Right lobe of liver (tissue), 6 donors: ENCODE data around the gene PXDN. TPM values are rescaled to one million over a fixed set of nuclear protein-coding genes. Genes with fewer than 3 reads are reported as not detected.

ENCODE experiments used
- ATAC-seq, 4 donors: fragments of 200-7000 bp; cut with Tn5 transposase; one replicate each; pipeline ENCODE4 v1.9.1; 2020; ENCODE audit warnings: mild to moderate bottlenecking in 4 of 4, moderate library complexity in 4 of 4
- DNase-seq, 3 donors: peaks; one replicate each; pipeline ENCODE4 v3.0.0-alpha.2; 2020
- H3K27ac ChIP-seq, 3 donors: fragments of 200-600 bp; one replicate each; pipeline ENCODE4 v1.8.0; 2022
- H3K27me3 ChIP-seq, 2 donors: fragments of 200-600 bp; one replicate each; pipeline ENCODE4 v1.8.0; 2022
- H3K36me3 ChIP-seq, 4 donors: fragments of 200-600 bp; sonication (generic) in 1 of 4; one replicate each; pipeline versions ENCODE4 v1.5.1 to v1.8.0; 2017 to 2022; ENCODE audit warnings: control low read depth in 1 of 4
- H3K4me1 ChIP-seq, 4 donors: fragments of 200-600 bp; sonication (generic) in 1 of 4; one replicate each; pipeline versions ENCODE4 v1.5.1 to v1.8.0; 2017 to 2022; ENCODE audit warnings: control low read depth in 1 of 4
- H3K4me3 ChIP-seq, 3 donors: fragments of 200-600 bp; one replicate each; pipeline ENCODE4 v1.8.0; 2022
- H3K9me3 ChIP-seq, 4 donors: fragments of 200-600 bp; sonication (generic) in 1 of 4; one replicate each; pipeline versions ENCODE4 v1.5.1 to v1.8.0; 2017 to 2022; ENCODE audit warnings: control low read depth in 1 of 4
- CTCF ChIP-seq, 4 donors: fragments of 200-600 bp in 3 of 4; fragments of 450-650 bp in 1 of 4; IDR thresholded peaks; one replicate each; pipeline versions ENCODE4 v1.5.1 to v1.8.0; 2016 to 2022; ENCODE audit warnings: antibody characterized with exemption in 4 of 4, mild to moderate bottlenecking in 2 of 4
- POLR2A ChIP-seq: fragments of 450-650 bp; IDR thresholded peaks from one replicate; pipeline ENCODE4 v1.6.1; 2017; ENCODE audit warnings: antibody characterized with exemption, mild to moderate bottlenecking
- WGBS: methylation state at CpG from one replicate; pipeline ENCODE4 v1.1.6; 2018; ENCODE audit warnings: low coverage, low lambda C conversion rate; ENCODE audit not compliant: insufficient coverage; ENCODE audit errors: missing lambda C conversion rate; 5-methylcytosine and 5-hydroxymethylcytosine counted together
- intact Hi-C, 2 donors: fragments of 100-400 bp; cut with DNase I; formaldehyde crosslinking; loops; one replicate each; pipeline versions ENCODE4 v1.11.2 to v1.14.1; 2022
- total RNA-seq, 6 experiments: library from RNA; depleted of rRNA in 2 of 6; stranded (reverse); fragments of >200 nt in 2 of 6; fragmentation: NEBNext Ultra II Directional in 3 of 6; extraction: Animal tissue kit (Norgen Biotek cat#: 25700) in 3 of 6; gene quantifications; one replicate each; pipeline versions ENCODE4 v1.1.0 to v1.2.4, GENCODE V29; 2016 to 2023
- donor health status: DM: no; HTN: yes; CAD: no.
- donor health status: DM: no; HTN: no; CAD: no.
- donor health status: DM: no; HTN: no; CAD: no.
- donor health status: DM: no; HTN: yes; CAD: no.
- donor health status: DM: no; HTN: yes; CAD: no.

Gene PXDN
- total RNA-seq, 6 experiments from 2014 or later = 5.5 to 21.0 (median 11.4) TPM

- TF ChIP-seq CTCF (IDR thresholded peaks at IDR 0.05) = no peak
- no peak for TF ChIP-seq POLR2A
- Histone ChIP-seq H3K9me3 (no peaks in the 10 kb centered on the region), H3K36me3 (no peaks in the 10 kb centered on the region), H3K4me3 (no peak overlapping the region), H3K4me1 (no peaks in the 10 kb centered on the region), H3K27me3 (no peaks in the 10 kb centered on the region), H3K27ac (no peak overlapping the region)
- 65% methylated on average over 14 of the region's 14 CpGs for WGBS
- intact Hi-C loops = no loop called here
- DNase-seq (no peak), ATAC-seq (no peak)
These were observed 90.2 kb downstream of the PXDN start for GRCh38 chr2:1653956-1654695.

GRCh38 chr2:1652034-1652790 is 92.1 kb downstream of the PXDN start:
- H3K27me3 ChIP-seq = no peaks in the 10 kb centered on the region
- 22% methylated on average over 5 of the region's 9 CpGs for WGBS
- H3K9me3 ChIP-seq = no peaks in the 10 kb centered on the region
- ATAC-seq (peak; percentile 9 to 64 (median 56)), DNase-seq (no peak)
- no peaks in the 10 kb centered on the region for H3K36me3 ChIP-seq
- no peak overlapping the region for H3K4me3 ChIP-seq
- H3K27ac ChIP-seq = no peak overlapping the region
- intact Hi-C loops = no loop called here
- TF ChIP-seq POLR2A (no peak), CTCF (IDR thresholded peaks at IDR 0.05) (no peak)
- H3K4me1 ChIP-seq = no peaks in the 10 kb centered on the region

- intact Hi-C loops = no loop called here
- WGBS = 56% methylated on average over 9 of the region's 16 CpGs
- no peaks in the 10 kb centered on the region for H3K4me1 ChIP-seq
- ATAC-seq (no peak), DNase-seq (no peak)
- H3K27me3 ChIP-seq = no peaks in the 10 kb centered on the region
- H3K4me3 ChIP-seq = no peak overlapping the region
- H3K36me3 ChIP-seq = no peaks in the 10 kb centered on the region
- no peak overlapping the region for H3K27ac ChIP-seq
- H3K9me3 ChIP-seq = no peaks in the 10 kb centered on the region
- no peak for TF ChIP-seq CTCF (IDR thresholded peaks at IDR 0.05)
- no peak for TF ChIP-seq POLR2A
These were observed 92.9 kb downstream of the PXDN start for GRCh38 chr2:1651121-1652033.

GRCh38 chr2:1650085-1650872 is 94.0 kb downstream of the PXDN start:
- ATAC-seq = no peak
- no peak overlapping the region for H3K27ac ChIP-seq

More at GRCh38 chr2:1650085-1650872, 94.0 kb downstream of the PXDN start:
- Histone ChIP-seq H3K9me3 (no peaks in the 10 kb centered on the region), H3K36me3 (no peaks in the 10 kb centered on the region), H3K27me3 (no peaks in the 10 kb centered on the region), H3K4me3 (no peak overlapping the region), H3K4me1 (no peaks in the 10 kb centered on the region)
- WGBS = 52% methylated on average over 10 of the region's 19 CpGs
- intact Hi-C loops = no loop called here
- DNase-seq = no peak
- TF ChIP-seq CTCF (IDR thresholded peaks at IDR 0.05) (no peak), POLR2A (no peak)
